Naive thymus-derived CD4-positive, alpha-beta T cell (primary cell): ENCODE data around the gene RGS10. TPM values are rescaled to one million over a fixed set of nuclear protein-coding genes. Genes with fewer than 3 reads are reported as not detected.
A peak's percentile ranks its signal among the peaks of the same experiment; 100 is the strongest.

ENCODE experiments used
- ATAC-seq: fragments of 150-1000 bp; cut with Tn5 transposase; 2 replicates; pipeline ENCODE4 v1.10.0; 2021; ENCODE audit warnings: mild to moderate bottlenecking, moderate library complexity
- CTCF ChIA-PET: fragments of 350-600 bp; sonication (Branson Sonifier 250); formaldehyde crosslinking; loops from one replicate; lab custom pipeline; 2021; ENCODE audit warnings: antibody characterized with exemption; lab: Charles Lee
- POLR2A ChIA-PET: fragments of 350-600 bp; sonication (Branson Sonifier 250); formaldehyde crosslinking; loops from one replicate; lab custom pipeline; 2021; ENCODE audit warnings: antibody characterized with exemption, inconsistent platforms; lab: Charles Lee
- DNase-seq, 9 donors: peaks; one replicate each; pipeline versions ENCODE4 v3.0.0 to v3.0.0-alpha.2; 2020 to 2022; ENCODE audit warnings: mixed read lengths in 1 of 9
- H3K27ac ChIP-seq: one replicate; pipeline ENCODE4 v1.7.0; 2013; ENCODE audit warnings: mild to moderate bottlenecking, low read depth, low read length, moderate library complexity
- H3K27me3 ChIP-seq, 2 donors: one replicate each; pipeline ENCODE4 v1.7.0; 2013; ENCODE audit warnings: low read length in 2 of 2, mild to moderate bottlenecking in 2 of 2, moderate library complexity in 2 of 2; ENCODE audit not compliant: control insufficient read depth in 2 of 2, insufficient read depth in 2 of 2
- H3K36me3 ChIP-seq, 3 experiments: 1 replicate in 2 of 3; 2 replicates in 1 of 3; pipeline ENCODE4 v1.7.0; 2013; ENCODE audit warnings: low read length in 3 of 3, mild to moderate bottlenecking in 3 of 3, moderate library complexity in 1 of 3; ENCODE audit not compliant: insufficient read depth in 3 of 3, control insufficient read depth in 2 of 3
- H3K4me1 ChIP-seq, 2 donors: one replicate each; pipeline ENCODE4 v1.7.0; 2013; ENCODE audit warnings: low read length in 2 of 2, mild to moderate bottlenecking in 2 of 2, moderate library complexity in 1 of 2; ENCODE audit not compliant: control insufficient read depth in 2 of 2, insufficient read depth in 2 of 2
- H3K4me3 ChIP-seq: 2 replicates; pipeline ENCODE4 v1.7.0; 2013; ENCODE audit warnings: mild to moderate bottlenecking, low read length
- H3K9me3 ChIP-seq, 3 experiments: 1 replicate in 2 of 3; 2 replicates in 1 of 3; pipeline ENCODE4 v1.7.0; 2013; ENCODE audit warnings: low read length in 3 of 3; ENCODE audit not compliant: control insufficient read depth in 2 of 3
- H3K27ac Mint-ChIP-seq, 9 donors: one replicate each; pipeline ENCODE4 v1.8.0; 2020 to 2022; ENCODE audit warnings: mixed read lengths in 9 of 9, mild to moderate bottlenecking in 8 of 9, moderate library complexity in 5 of 9, inconsistent platforms in 2 of 9
- H3K27me3 Mint-ChIP-seq, 5 donors: one replicate each; pipeline ENCODE4 v1.8.0; 2021 to 2022; ENCODE audit warnings: mixed read lengths in 5 of 5, mild to moderate bottlenecking in 1 of 5
- H3K36me3 Mint-ChIP-seq, 5 donors: one replicate each; pipeline ENCODE4 v1.8.0; 2020 to 2022; ENCODE audit warnings: mixed read lengths in 5 of 5, mild to moderate bottlenecking in 3 of 5, inconsistent platforms in 1 of 5
- H3K4me1 Mint-ChIP-seq, 7 donors: one replicate each; pipeline ENCODE4 v1.8.0; 2020 to 2022; ENCODE audit warnings: mixed read lengths in 7 of 7, mild to moderate bottlenecking in 3 of 7, inconsistent platforms in 1 of 7
- H3K4me3 Mint-ChIP-seq, 10 donors: one replicate each; pipeline ENCODE4 v1.8.0; 2020 to 2022; ENCODE audit warnings: mild to moderate bottlenecking in 10 of 10, mixed read lengths in 10 of 10, moderate library complexity in 6 of 10, inconsistent platforms in 2 of 10
- H3K9me3 Mint-ChIP-seq, 11 donors: one replicate each; pipeline ENCODE4 v1.8.0; 2020 to 2022; ENCODE audit warnings: mixed read lengths in 11 of 11, mild to moderate bottlenecking in 4 of 11, inconsistent platforms in 1 of 11, moderate library complexity in 1 of 11
- intact Hi-C, 2 donors: fragments of 100-400 bp; cut with micrococcal nuclease; formaldehyde crosslinking; loops; one replicate each; pipeline ENCODE4 v1.15.1; 2023
- polyA plus RNA-seq, 2 donors: library from polyadenylated mRNA; unstranded; fragments of 300-500 nt; fragmentation: Illumina TruSeq; gene quantifications; one replicate each; pipeline ENCODE4 v1.2.3, GENCODE V29; 2021
- total RNA-seq, 6 experiments: library from RNA in 5 of 6; stranded (reverse) in 5 of 6; gene quantifications; 1 replicate in 5 of 6; 2 replicates in 1 of 6; pipeline ENCODE4 v1.2.3 and lab custom pipeline; 2021 to 2026

RGS10 gene
- total and polyA plus RNA-seq, 7 experiments from 2014 or later = 89.5 to 462 (median 188) TPM

GRCh38 chr10:119480667-119481066 lies 61.9 kb downstream of the RGS10 start:
- POLR2A ChIA-PET = interaction anchor here (1.6 to 1.8 kb wide), 2 partner anchors 37 to 61 kb away, joined by 3 to 7 read pairs; partner anchors contain the start of gene RGS10
- ATAC-seq = no peak
- Histone ChIP-seq H3K27ac (no peak overlapping the region), H3K27me3 (no peaks in the 10 kb centered on the region), H3K9me3 (no peaks in the 10 kb centered on the region), H3K4me1 (peaks cover 20 to 26% of the 10 kb centered on the region in 2 donors), H3K36me3 (no peaks in the 10 kb centered on the region), H3K4me3 (no peak overlapping the region)
- CTCF ChIA-PET = interaction anchor here (0.7 to 1.6 kb wide), 4 partner anchors 9 to 379 kb away, joined by 3 to 4 read pairs (median 3); no protein-coding TSS in a partner anchor
- peak overlapping the region in 1 of 10 donors; percentile 20 for H3K4me3 Mint-ChIP-seq
- intact Hi-C loops = no loop called here
- H3K27me3 Mint-ChIP-seq = peaks cover 0 to 6% (median 0%) of the 10 kb centered on the region in 5 donors
- no peak for DNase-seq
- peak overlapping the region in 2 of 9 donors; percentile 3 to 52 for H3K27ac Mint-ChIP-seq
- peaks cover 22 to 40% (median 35%) of the 10 kb centered on the region in 7 donors for H3K4me1 Mint-ChIP-seq
- H3K9me3 Mint-ChIP-seq = peaks cover 0 to 1% (median 0%) of the 10 kb centered on the region in 11 donors
- H3K36me3 Mint-ChIP-seq = peaks cover 0 to 4% (median 0%) of the 10 kb centered on the region in 5 donors

GRCh38 chr10:119479532-119479931 lies 63.0 kb downstream of the RGS10 start:
- POLR2A ChIA-PET = interaction anchor here (1.0 to 3.5 kb wide), 5 partner anchors 10 to 62 kb away, joined by 3 to 19 read pairs (median 4); partner anchors contain the start of gene RGS10
- Histone ChIP-seq H3K4me1 (peaks cover 20 to 26% of the 10 kb centered on the region in 2 donors), H3K27ac (no peak overlapping the region), H3K4me3 (no peak overlapping the region), H3K36me3 (no peaks in the 10 kb centered on the region), H3K27me3 (no peaks in the 10 kb centered on the region), H3K9me3 (no peaks in the 10 kb centered on the region)
- CTCF ChIA-PET = interaction anchor here (1.2 to 1.6 kb wide), 3 partner anchors 10 to 290 kb away, joined by 3 to 7 read pairs (median 4); no protein-coding TSS in a partner anchor
- intact Hi-C loops = loop anchor here (1.0 to 2.0 kb wide), 3 partner anchors 10 to 63 kb away; partner anchors contain the start of gene RGS10 (in 1 of the 2)
- no peak for ATAC-seq
- Mint-ChIP-seq H3K9me3 (peaks cover 0 to 1% (median 0%) of the 10 kb centered on the region in 11 donors), H3K36me3 (peaks cover 0 to 4% (median 0%) of the 10 kb centered on the region in 5 donors), H3K27me3 (peaks cover 0 to 6% (median 0%) of the 10 kb centered on the region in 5 donors), H3K27ac (peak overlapping the region in 5 of 9 donors; percentile 23 to 78 (median 59)), H3K4me3 (peak overlapping the region in 5 of 10 donors; percentile 51 to 74 (median 70)), H3K4me1 (peaks cover 22 to 40% (median 34%) of the 10 kb centered on the region in 7 donors)
- no peak for DNase-seq

- H3K36me3 ChIP-seq = no peaks in the 10 kb centered on the region
- ATAC-seq (peak; percentile 55), DNase-seq (peak in 3 of 9 donors; percentile 36 to 43 (median 38))
- H3K36me3 Mint-ChIP-seq = peaks cover 0 to 4% (median 2%) of the 10 kb centered on the region in 5 donors
- ChIA-PET POLR2A (interaction anchor here (0.8 to 3.5 kb wide), 8 partner anchors 10 to 63 kb away, joined by 3 to 19 read pairs (median 5); partner anchors contain the start of gene RGS10), CTCF (interaction anchor here (0.6 to 1.6 kb wide), 7 partner anchors 8 to 289 kb away, joined by 3 to 10 read pairs (median 4); no protein-coding TSS in a partner anchor)
- H3K27me3 Mint-ChIP-seq = peaks cover 0 to 6% (median 0%) of the 10 kb centered on the region in 5 donors
- H3K4me3 Mint-ChIP-seq = peak overlapping the region; percentile 66 to 81 (median 71)
- H3K27me3 ChIP-seq = no peaks in the 10 kb centered on the region
- no peak overlapping the region for H3K27ac ChIP-seq
- H3K4me1 ChIP-seq = peaks cover 20 to 26% of the 10 kb centered on the region in 2 donors
- peaks cover 23 to 42% (median 35%) of the 10 kb centered on the region in 7 donors for H3K4me1 Mint-ChIP-seq
- intact Hi-C loops = loop anchor here (1.0 to 2.0 kb wide), 5 partner anchors 10 to 64 kb away; partner anchors contain the start of gene RGS10 (in 1 of the 2)
- peaks cover 0 to 2% (median 0%) of the 10 kb centered on the region in 11 donors for H3K9me3 Mint-ChIP-seq
- H3K4me3 ChIP-seq = no peak overlapping the region
- no peaks in the 10 kb centered on the region for H3K9me3 ChIP-seq
- H3K27ac Mint-ChIP-seq = peak overlapping the region; percentile 23 to 81 (median 71)
Observed at GRCh38 chr10:119478811-119479341, 63.6 kb downstream of the RGS10 start.

GRCh38 chr10:119478111-119478802 lies 64.3 kb downstream of the RGS10 start:
- H3K27me3 ChIP-seq = no peaks in the 10 kb centered on the region
- ATAC-seq (peak; percentile 64), DNase-seq (peak in 2 of 9 donors; percentile 5 to 35)
- intact Hi-C loops = loop anchor here (1.0 to 2.0 kb wide), 5 partner anchors 11 to 65 kb away; partner anchors contain the start of gene RGS10 (in 1 of the 2)
- peaks cover 0 to 4% (median 0%) of the 10 kb centered on the region in 11 donors for H3K9me3 Mint-ChIP-seq
- peaks cover 0 to 4% (median 4%) of the 10 kb centered on the region in 5 donors for H3K36me3 Mint-ChIP-seq
- peaks cover 0 to 6% (median 0%) of the 10 kb centered on the region in 5 donors for H3K27me3 Mint-ChIP-seq
- no peak overlapping the region for H3K4me3 ChIP-seq
- peaks cover 20 to 26% of the 10 kb centered on the region in 2 donors for H3K4me1 ChIP-seq
- H3K36me3 ChIP-seq = no peaks in the 10 kb centered on the region
- peak overlapping the region; percentile 66 to 81 (median 71) for H3K4me3 Mint-ChIP-seq
- peaks cover 25 to 44% (median 35%) of the 10 kb centered on the region in 7 donors for H3K4me1 Mint-ChIP-seq
- ChIA-PET CTCF (interaction anchor here (0.6 to 1.5 kb wide), 6 partner anchors 9 to 288 kb away, joined by 3 to 10 read pairs (median 4); no protein-coding TSS in a partner anchor), POLR2A (interaction anchor here (0.8 to 3.5 kb wide), 7 partner anchors 11 to 65 kb away, joined by 3 to 19 read pairs (median 5); no protein-coding TSS in a partner anchor)
- no peaks in the 10 kb centered on the region for H3K9me3 ChIP-seq
- H3K27ac Mint-ChIP-seq = peak overlapping the region; percentile 23 to 81 (median 71)
- no peak overlapping the region for H3K27ac ChIP-seq

GRCh38 chr10:119477444-119477843 lies 65.1 kb downstream of the RGS10 start:
- peaks cover 0 to 6% (median 0%) of the 10 kb centered on the region in 5 donors for H3K27me3 Mint-ChIP-seq
- H3K4me1 Mint-ChIP-seq = peaks cover 21 to 44% (median 35%) of the 10 kb centered on the region in 7 donors
- peaks cover 0 to 4% (median 1%) of the 10 kb centered on the region in 11 donors for H3K9me3 Mint-ChIP-seq
- no peaks in the 10 kb centered on the region for H3K36me3 ChIP-seq
- no peak overlapping the region for H3K4me3 ChIP-seq
- H3K27me3 ChIP-seq = no peaks in the 10 kb centered on the region
- H3K4me3 Mint-ChIP-seq = peak overlapping the region in 6 of 10 donors; percentile 34 to 71 (median 68)
- POLR2A ChIA-PET = interaction anchor here (1.0 to 3.5 kb wide), 2 partner anchors 12 to 66 kb away, joined by 3 to 19 read pairs; no protein-coding TSS in a partner anchor
- H3K27ac Mint-ChIP-seq = peak overlapping the region in 4 of 9 donors; percentile 30 to 78 (median 67)
- H3K27ac ChIP-seq = no peak overlapping the region
- intact Hi-C loops = no loop called here
- no peak for ATAC-seq
- H3K9me3 ChIP-seq = no peaks in the 10 kb centered on the region
- no peak for DNase-seq
- H3K4me1 ChIP-seq = peaks cover 20 to 26% of the 10 kb centered on the region in 2 donors
- H3K36me3 Mint-ChIP-seq = peaks cover 0 to 4% (median 4%) of the 10 kb centered on the region in 5 donors
- CTCF ChIA-PET = interaction anchor here (1.5 kb wide), 1 partner anchor 61 kb away, joined by 10 read pairs; no protein-coding TSS in a partner anchor
